LNCaP clone FGC (cell line): ENCODE results near the gene ASB7.
A peak's percentile ranks its signal among the peaks of the same experiment; 100 is the strongest.

Experiments used
- DNase-seq: peaks from one replicate; pipeline ENCODE4 v3.0.0-alpha.2; 2011; ENCODE audit warnings: low read depth
- H3K4me3 ChIP-seq: 2 replicates; pipeline ENCODE4 v1.5.1; 2011; ENCODE audit warnings: mild to moderate bottlenecking, low read depth, low read length, control low read depth
- TF ChIP-seq, protein P1 (sequence below): IDR thresholded peaks from 2 replicates; pipeline ENCODE4 v1.5.1; 2012; ENCODE audit warnings: mild to moderate bottlenecking; ENCODE audit not compliant: control insufficient read depth, insufficient read depth; ENCODE audit errors: extremely low read depth

The ASB7 gene

DNA sequence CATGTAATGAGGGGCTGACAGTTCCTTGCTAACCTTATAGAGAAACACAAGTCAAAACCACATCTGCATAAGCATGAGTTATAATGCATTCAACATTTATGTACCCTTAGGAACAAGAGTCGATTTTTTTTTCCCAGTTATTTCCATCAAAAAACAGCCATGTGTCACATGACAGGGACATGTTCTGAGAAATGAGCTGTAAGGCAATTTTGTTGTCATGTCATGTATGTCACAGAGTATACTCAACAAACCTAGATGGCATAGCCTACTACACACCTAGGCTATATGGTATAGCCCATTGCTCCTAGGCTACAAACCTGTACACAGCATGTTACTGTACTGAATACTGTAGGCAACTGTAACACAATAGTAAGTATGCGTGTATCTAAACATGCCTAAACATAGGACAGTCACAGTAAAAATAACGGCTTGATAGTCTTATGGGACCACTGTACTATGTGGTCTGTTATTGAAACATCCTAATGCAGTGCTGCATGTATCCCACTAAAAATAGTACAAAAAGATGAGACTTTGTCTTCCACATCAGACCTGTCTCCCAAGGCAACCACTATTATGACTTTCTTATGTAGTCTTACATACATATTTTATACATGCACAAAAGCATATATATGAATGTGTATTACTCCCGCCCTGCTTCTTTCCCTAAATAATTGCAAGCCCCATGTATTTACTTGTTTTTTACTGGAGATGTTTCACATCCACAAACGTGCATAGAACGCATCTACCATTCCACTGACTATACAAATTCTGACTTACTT is 35.4 kb upstream of the ASB7 start:
- TF ChIP-seq, protein P1, sequence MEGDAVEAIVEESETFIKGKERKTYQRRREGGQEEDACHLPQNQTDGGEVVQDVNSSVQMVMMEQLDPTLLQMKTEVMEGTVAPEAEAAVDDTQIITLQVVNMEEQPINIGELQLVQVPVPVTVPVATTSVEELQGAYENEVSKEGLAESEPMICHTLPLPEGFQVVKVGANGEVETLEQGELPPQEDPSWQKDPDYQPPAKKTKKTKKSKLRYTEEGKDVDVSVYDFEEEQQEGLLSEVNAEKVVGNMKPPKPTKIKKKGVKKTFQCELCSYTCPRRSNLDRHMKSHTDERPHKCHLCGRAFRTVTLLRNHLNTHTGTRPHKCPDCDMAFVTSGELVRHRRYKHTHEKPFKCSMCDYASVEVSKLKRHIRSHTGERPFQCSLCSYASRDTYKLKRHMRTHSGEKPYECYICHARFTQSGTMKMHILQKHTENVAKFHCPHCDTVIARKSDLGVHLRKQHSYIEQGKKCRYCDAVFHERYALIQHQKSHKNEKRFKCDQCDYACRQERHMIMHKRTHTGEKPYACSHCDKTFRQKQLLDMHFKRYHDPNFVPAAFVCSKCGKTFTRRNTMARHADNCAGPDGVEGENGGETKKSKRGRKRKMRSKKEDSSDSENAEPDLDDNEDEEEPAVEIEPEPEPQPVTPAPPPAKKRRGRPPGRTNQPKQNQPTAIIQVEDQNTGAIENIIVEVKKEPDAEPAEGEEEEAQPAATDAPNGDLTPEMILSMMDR = no peak
- H3K4me3 ChIP-seq = no peak overlapping the region
- no peak for DNase-seq

DNA sequence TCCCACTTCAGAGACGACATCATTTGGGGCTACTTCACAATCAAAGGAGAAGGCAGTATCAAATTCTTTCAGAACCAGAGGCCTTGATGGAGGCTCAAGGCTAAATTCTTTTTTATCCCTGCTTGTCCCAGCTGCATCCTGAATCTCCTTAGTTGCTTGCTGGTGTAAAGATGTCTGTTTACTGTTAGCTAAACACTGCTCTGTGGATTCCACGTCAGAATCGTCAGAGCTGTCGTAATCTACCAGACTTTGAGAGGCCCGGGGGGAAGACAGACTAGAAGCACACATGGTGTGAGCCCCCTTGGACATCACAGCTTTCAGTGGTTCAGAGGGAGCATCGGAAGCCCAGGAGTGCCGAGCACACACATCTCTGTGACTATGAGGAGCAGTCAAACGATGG is 33.0 kb upstream of the ASB7 start:
- no peak for DNase-seq
- TF ChIP-seq, protein P1 = no peak
- H3K4me3 ChIP-seq = no peak overlapping the region

DNA sequence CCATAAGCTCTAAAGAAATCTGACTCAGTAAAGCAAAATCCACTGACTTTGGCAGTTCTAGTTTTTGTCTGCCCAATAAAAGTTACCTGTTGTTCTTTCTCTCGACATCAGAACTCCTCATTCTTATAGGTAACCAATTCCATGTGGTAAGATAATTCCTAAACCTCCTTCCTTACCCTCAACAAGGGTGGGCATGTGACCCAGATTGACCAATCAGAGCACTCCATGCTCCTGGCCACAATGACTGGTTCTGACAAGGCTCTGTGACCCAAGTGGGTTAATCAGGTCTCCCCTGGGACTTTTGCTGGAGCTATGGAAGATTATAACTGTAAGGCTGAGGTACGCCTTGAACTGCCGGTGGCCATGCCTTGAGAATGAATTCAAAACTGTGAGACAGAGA is 32.1 kb upstream of the ASB7 start:
- no peak overlapping the region for H3K4me3 ChIP-seq
- TF ChIP-seq, protein P1 = no peak
- no peak for DNase-seq

DNA sequence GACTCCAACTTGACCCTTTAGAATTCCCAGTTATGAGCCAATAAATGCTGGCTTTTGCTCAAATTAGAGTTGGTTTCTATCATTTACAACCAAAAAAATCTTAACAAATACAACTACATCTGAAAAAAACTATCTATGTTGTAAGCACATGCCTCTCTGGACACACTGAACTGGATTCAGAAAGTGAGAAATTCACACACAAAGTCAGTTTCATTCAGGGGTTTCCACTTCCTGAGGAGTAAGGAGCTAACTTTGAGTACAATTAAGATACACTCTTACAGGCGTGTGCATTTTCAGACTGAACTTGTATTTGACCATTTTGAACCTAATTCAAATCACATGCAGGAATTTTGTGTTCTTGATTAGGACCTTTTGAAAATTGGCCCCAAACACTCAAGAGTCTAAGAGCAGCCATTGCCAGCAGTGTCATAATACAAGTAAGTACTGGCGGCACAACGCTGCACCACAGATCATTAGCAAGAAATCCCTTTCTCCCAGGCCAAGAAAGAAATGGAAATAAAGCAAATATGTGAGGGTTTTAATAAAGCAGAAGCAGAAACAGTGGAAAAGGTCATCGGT is 31.6 kb upstream of the ASB7 start:
- no peak for DNase-seq
- H3K4me3 ChIP-seq = no peak overlapping the region
- TF ChIP-seq, protein P1 = no peak

DNA sequence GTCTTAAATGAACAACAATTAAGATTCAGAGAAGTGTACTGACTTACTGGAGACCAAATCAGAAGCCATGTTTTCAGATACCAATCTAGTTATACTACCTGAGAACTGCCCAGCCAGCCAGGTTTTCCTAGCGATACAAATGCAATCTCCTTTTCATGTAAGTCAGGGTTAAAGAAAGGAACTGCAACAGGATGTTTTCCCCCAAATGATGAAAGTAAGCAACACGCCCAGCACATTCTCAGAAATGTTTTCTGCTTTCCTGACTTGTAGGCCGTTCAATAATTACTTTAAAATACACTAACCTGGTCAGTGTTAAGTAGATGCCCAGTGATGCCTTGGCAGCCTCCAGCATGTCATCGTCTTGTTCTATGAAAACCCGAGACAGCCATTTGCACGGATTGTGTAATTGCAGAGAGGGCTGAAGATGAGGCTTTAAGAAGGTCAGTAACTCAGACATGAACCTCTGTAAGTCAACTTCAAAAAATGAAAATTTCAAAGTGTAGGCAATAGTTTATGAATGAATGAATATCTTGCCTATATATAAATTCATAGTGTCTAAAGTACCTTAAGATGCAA is 30.7 kb upstream of the ASB7 start:
- no peak overlapping the region for H3K4me3 ChIP-seq
- TF ChIP-seq, protein P1 = no peak
- no peak for DNase-seq

DNA sequence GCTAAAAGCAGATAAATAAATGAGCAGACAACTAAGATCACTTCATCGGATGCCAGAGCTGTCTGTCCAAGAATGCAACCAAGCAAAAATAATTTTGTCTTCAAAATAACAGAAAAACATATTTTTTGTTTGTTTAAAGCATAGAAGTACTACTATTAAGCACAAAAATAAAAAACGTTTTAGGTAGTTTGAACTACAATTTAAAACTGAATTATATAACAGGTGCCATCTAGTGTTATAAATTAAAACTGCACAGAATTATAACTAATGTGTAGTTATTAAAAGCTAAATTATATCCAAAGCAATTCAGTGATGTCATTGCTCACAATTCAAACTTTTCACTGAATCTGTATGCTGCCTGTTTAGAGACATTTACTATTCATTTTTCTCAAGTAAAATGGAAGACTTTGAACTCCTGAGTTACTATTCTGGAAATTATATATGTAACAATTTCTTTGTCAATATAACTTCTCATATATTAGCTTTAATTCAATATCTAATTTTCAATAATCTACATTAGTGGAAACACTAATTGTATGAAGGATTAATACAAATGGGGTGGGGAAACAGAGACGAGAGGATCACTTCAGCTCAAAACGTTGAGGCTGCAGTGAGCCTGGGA is 29.9 kb upstream of the ASB7 start:
- no peak for DNase-seq
- no peak overlapping the region for H3K4me3 ChIP-seq
- TF ChIP-seq, protein P1 = peak; percentile 47
